GM12891 (cell line): ENCODE measurements around the gene ATL1.

Experiments
- POLR2A ChIP-seq: IDR thresholded peaks from 2 replicates; pipeline ENCODE4 v1.6.1; 2011; ENCODE audit warnings: low read depth, low read length, control low read depth
- POLR2AphosphoS5 ChIP-seq: IDR thresholded peaks from 2 replicates; pipeline ENCODE4 v1.6.1; 2011; ENCODE audit warnings: low read depth, low read length, control low read depth
- SPI1 ChIP-seq: IDR thresholded peaks from 2 replicates; pipeline ENCODE4 v1.6.1; 2011; ENCODE audit warnings: low read depth, low read length, control low read depth
- TAF1 ChIP-seq: IDR thresholded peaks from 2 replicates; pipeline ENCODE4 v1.6.1; 2011; ENCODE audit warnings: low read depth, low read length, control low read depth

- no peak for TF ChIP-seq SPI1
- TF ChIP-seq POLR2A: no peak
- no peak for TF ChIP-seq POLR2AphosphoS5
- no peak for TF ChIP-seq TAF1
These were observed 963 bp downstream of the ATL1 start for GRCh38 chr14:50560931-50561285.
